K562 (cell line): ENCODE results near the gene CMTR1. TPM values are rescaled to one million over a fixed set of nuclear protein-coding genes. Genes with fewer than 3 reads are reported as not detected.

ENCODE experiments used
- ATAC-seq: fragments of 200-7000 bp; cut with Tn5 transposase; 3 replicates; pipeline ENCODE4 v1.9.1; 2020; ENCODE audit warnings: moderate library complexity
- BruUV-seq: library from RNA; stranded (reverse); fragments of 400-500 nt; replicated peaks from 2 replicates; lab custom pipeline; 2021; lab: Mats Ljungman, UMichigan
- CTCF ChIA-PET: fragments of 300-600 bp; formaldehyde crosslinking; extraction: SDS; loops from one replicate; lab custom pipeline; 2021; ENCODE audit warnings: low intra/inter-chr PET ratio; lab: Yijun Ruan, JAX
- POLR2A ChIA-PET: fragments of 300-600, 350-650 bp; sonication (Branson Sonifier 250); formaldehyde crosslinking; extraction: SDS; loops from one replicate; lab custom pipeline; 2021; ENCODE audit warnings: antibody characterized with exemption, inconsistent platforms; lab: Yijun Ruan, JAX
- DNase-seq, 4 experiments: peaks; one replicate each; pipeline versions ENCODE4 v3.0.0 to v3.0.0-alpha.2; 2011 to 2018; ENCODE audit warnings: low spot score in 3 of 4, mixed read lengths in 3 of 4; ENCODE audit errors: extremely low read depth in 1 of 4
- FAIRE-seq: peaks from 2 replicates; lab custom pipeline; 2011; peaks lifted over from hg19 to GRCh38; lab: Jason Lieb, UNC
- H2AFZ ChIP-seq: 2 replicates; pipeline ENCODE4 v1.6.0; 2011; ENCODE audit warnings: low read depth, low read length, control low read depth, inconsistent platforms
- H3K27ac ChIP-seq: fragments of 200-600 bp; 3 replicates; pipeline ENCODE4 v1.8.0; 2011; ENCODE audit warnings: low read depth, mild to moderate bottlenecking, control low read depth, inconsistent platforms, low read length, moderate library complexity, mixed read lengths; ENCODE audit errors: extremely low read depth
- H3K27me3 ChIP-seq, 2 experiments: fragments of 300-600 bp in 1 of 2; 2 replicates in 1 of 2; 3 replicates in 1 of 2; pipeline versions ENCODE4 v1.6.0 to v1.8.0; 2011; ENCODE audit warnings: inconsistent platforms in 2 of 2, low read length in 2 of 2, mild to moderate bottlenecking in 1 of 2, mixed read lengths in 1 of 2, moderate library complexity in 1 of 2; ENCODE audit not compliant: control insufficient read depth in 2 of 2, insufficient read depth in 2 of 2
- H3K36me3 ChIP-seq: fragments of 300-600 bp; 3 replicates; pipeline ENCODE4 v1.8.0; 2011; ENCODE audit warnings: mild to moderate bottlenecking, low read length, inconsistent platforms; ENCODE audit not compliant: control insufficient read depth, insufficient read depth
- H3K4me1 ChIP-seq, 2 experiments: fragments of 200-600 bp in 1 of 2; replicated peaks in 1 of 2; 2 replicates in 1 of 2; 3 replicates in 1 of 2; pipeline versions ENCODE4 v1.5.1 to v1.8.0; 2011; ENCODE audit warnings: inconsistent platforms in 2 of 2, low read length in 2 of 2, mild to moderate bottlenecking in 1 of 2, mixed read lengths in 1 of 2, moderate library complexity in 1 of 2; ENCODE audit not compliant: control insufficient read depth in 2 of 2, insufficient read depth in 2 of 2
- H3K4me2 ChIP-seq: 2 replicates; pipeline ENCODE4 v1.6.1; 2011; ENCODE audit warnings: low read length, control low read depth, inconsistent platforms, mixed read lengths; ENCODE audit not compliant: insufficient read depth
- H3K4me3 ChIP-seq: fragments of 200-600 bp; sonication (generic), shearing (Covaris generic); 2 replicates; pipeline ENCODE4 v1.5.1; 2016; ENCODE audit warnings: control low read depth, inconsistent platforms
- H3K79me2 ChIP-seq: fragments of 200-600 bp; 3 replicates; pipeline ENCODE4 v1.8.0; 2011; ENCODE audit warnings: low read length, inconsistent platforms; ENCODE audit not compliant: control insufficient read depth, insufficient read depth
- H3K9ac ChIP-seq, 2 experiments: 2 replicates each; pipeline versions ENCODE4 v1.6.0 to v1.6.1; 2011; ENCODE audit warnings: low read depth in 2 of 2, low read length in 2 of 2, control low read depth in 1 of 2, inconsistent platforms in 1 of 2, mild to moderate bottlenecking in 1 of 2, mixed read lengths in 1 of 2; ENCODE audit not compliant: insufficient read depth in 1 of 2
- H3K9me1 ChIP-seq: one replicate; pipeline ENCODE4 v1.6.0; 2011; ENCODE audit warnings: inconsistent platforms, mild to moderate bottlenecking, low read length, moderate library complexity; ENCODE audit not compliant: control insufficient read depth, insufficient read depth
- H3K9me3 ChIP-seq: replicated peaks from 2 replicates; pipeline ENCODE4 v1.5.1; 2011; ENCODE audit warnings: low read depth, low read length, inconsistent platforms; ENCODE audit not compliant: control insufficient read depth, insufficient read depth
- H4K20me1 ChIP-seq: replicated peaks from 2 replicates; pipeline ENCODE4 v1.6.1; 2011; ENCODE audit warnings: low read length, inconsistent platforms, mixed read lengths; ENCODE audit not compliant: control insufficient read depth, insufficient read depth
- POLR2G ChIP-seq: fragments of 200-400 bp; formaldehyde crosslinking; IDR thresholded peaks from 2 replicates; pipeline ENCODE4 v1.6.1; 2017; ENCODE audit warnings: low read depth, mild to moderate bottlenecking, antibody characterized with exemption, low read length, moderate library complexity
- TFE3 ChIP-seq: fragments of 450-650 bp; formaldehyde crosslinking; IDR thresholded peaks from 2 replicates; pipeline ENCODE4 v1.4.0; 2020; ENCODE audit warnings: mild to moderate bottlenecking, mixed read lengths
- WGBS: fragments of 100-300 bp; shearing (Covaris generic); methylation state at CpG from one replicate; pipeline ENCODE4 v1.1.6; 2016; ENCODE audit warnings: low coverage, mixed read lengths; ENCODE audit not compliant: insufficient coverage; ENCODE audit errors: missing lambda C conversion rate; 5-methylcytosine and 5-hydroxymethylcytosine counted together
- in situ Hi-C: fragments of 300-500 bp; cut with MboI; formaldehyde crosslinking; loops from 4 replicates; pipeline ENCODE4 v1.15.0; 2018; ENCODE audit warnings: inconsistent platforms, mixed read lengths
- intact Hi-C: fragments of 100-400 bp; cut with micrococcal nuclease; formaldehyde crosslinking; loops from 2 replicates; pipeline ENCODE4 v1.14.2; 2022
- polyA plus RNA-seq, 8 experiments: library from polyadenylated mRNA; depleted of rRNA in 4 of 8; stranded (reverse) in 5 of 8; unstranded in 3 of 8; fragments of >200 nt; fragmentation: Nextera tagmentation in 2 of 8; fragmentation: Illumina TruSeq in 1 of 8; extraction: Ambion mirVana in 2 of 8; extraction: Trizol in 1 of 8; gene quantifications; 2 replicates each; pipeline versions ENCODE4 v1.2.1 to v1.2.3, GENCODE V29; 2011 to 2014; ENCODE audit warnings: inconsistent platforms in 1 of 8, missing spikeins in 1 of 8
- total RNA-seq, 7 experiments: library from RNA; depleted of rRNA in 6 of 7; stranded (reverse); fragments of >200 nt in 6 of 7; fragmentation: Illumina TruSeq in 2 of 7; extraction: Trizol in 2 of 7; gene quantifications; 2 replicates each; pipeline versions ENCODE4 v1.2.1 to v1.2.3, GENCODE V29; 2011 to 2021; ENCODE audit warnings: low replicate concordance in 1 of 7

Gene CMTR1
- total and polyA plus RNA-seq, 9 of the 15 experiments (the other 6 are each of a cell fraction or from before 2014, with no cell fraction given), result 2.9 to 63.5 (median 49.5) TPM

GRCh38 chr6:37490536-37491170 is 57.6 kb downstream of the CMTR1 start:
- Histone ChIP-seq H3K36me3 (no peaks in the 10 kb centered on the region), H3K27ac (no peak overlapping the region), H4K20me1 (peaks cover 12% of the 10 kb centered on the region; the same call in 1 of the 2 replicates), H3K79me2 (no peaks in the 10 kb centered on the region), H3K9ac (peak overlapping the region in 1 of 2 experiments; percentile 57; a peak in 2 of 4 replicates), H3K27me3 (no peaks in the 10 kb centered on the region), H3K9me3 (no peaks in the 10 kb centered on the region), H3K9me1 (no peaks in the 10 kb centered on the region), H2AFZ (no peak overlapping the region), H3K4me3 (no peak overlapping the region), H3K4me2 (no peak overlapping the region), H3K4me1 (peaks cover 6 to 23% of the 10 kb centered on the region in 2 experiments; a peak in 4 of 5 replicates)
- no peak for FAIRE-seq
- intact Hi-C loops, result no loop called here
- BruUV-seq, result no TSS peak
- ChIA-PET POLR2A (interaction anchor here (0.6 to 2.4 kb wide), 8 partner anchors 9 to 201 kb away, joined by 3 to 7 read pairs (median 3); partner anchors contain the start of gene CCDC167), CTCF (interaction anchor here (0.6 kb wide), 1 partner anchor 313 kb away, joined by 3 read pairs; no protein-coding TSS in a partner anchor)
- TF ChIP-seq POLR2G (peak; percentile 39; the same call in 1 of the 2 replicates), TFE3 (CRISPR knock-in tag) (no peak)
- no peak for ATAC-seq
- in situ Hi-C loops, result no loop called here
- 42% methylated on average over 9 of the region's 9 CpGs for WGBS
- DNase-seq, result no peak
